HEK293 (cell line): ENCODE results near the gene GH1.
"Not testable (repeated sequence)": the region's sequence is repeated elsewhere in the genome, so short reads cannot be mapped to it uniquely, and the experiment has no call there.

Experiments used
- ZNF18 ChIP-seq: fragments of 450-650 bp; formaldehyde crosslinking; IDR thresholded peaks from 2 replicates; pipeline ENCODE4 v1.5.1; 2016; ENCODE audit warnings: missing biosample characterization, missing genetic modification characterization
- ZNF302 ChIP-seq: fragments of 450-650 bp; formaldehyde crosslinking; IDR thresholded peaks from 2 replicates; pipeline ENCODE4 v1.5.1; 2016; ENCODE audit warnings: missing biosample characterization, missing genetic modification characterization, low read depth
- ZNF518A ChIP-seq: fragments of 450-650 bp; formaldehyde crosslinking; conservative IDR thresholded peaks from 2 replicates; pipeline ENCODE4 v1.5.1; 2016; ENCODE audit warnings: low read depth, missing biosample characterization, missing genetic modification characterization
- ZNF580 ChIP-seq: fragments of 450-650 bp; formaldehyde crosslinking; IDR thresholded peaks from 2 replicates; pipeline ENCODE4 v1.5.1; 2016; ENCODE audit warnings: missing biosample characterization, missing genetic modification characterization
- ZSCAN5A ChIP-seq: fragments of 450-650 bp; formaldehyde crosslinking; IDR thresholded peaks from 2 replicates; pipeline ENCODE4 v1.5.1; 2016; ENCODE audit warnings: missing biosample characterization, missing genetic modification characterization

GRCh38 chr17:63917206-63917605, 1.4 kb downstream of the GH1 start:
- not testable (repeated sequence) for TF ChIP-seq ZNF580 (tag by site-specific recombination); ZNF302; ZNF518A; ZSCAN5A (tag by site-specific recombination); ZNF18 (tag by site-specific recombination)
